Osteoblast (primary cell): ENCODE data around the gene ZBP1. TPM values are rescaled to one million over a fixed set of nuclear protein-coding genes. Genes with fewer than 3 reads are reported as not detected.

Experiments used
- DNase-seq: peaks from one replicate; pipeline ENCODE4 v3.0.0; 2011; ENCODE audit warnings: low spot score, mixed read lengths; ENCODE audit not compliant: insufficient read length; ENCODE audit errors: missing footprints
- H2AFZ ChIP-seq: 2 replicates; pipeline ENCODE4 v1.6.0; 2011; ENCODE audit warnings: mild to moderate bottlenecking, low read length
- H3K27ac ChIP-seq: 2 replicates; pipeline ENCODE4 v1.5.1; 2011; ENCODE audit warnings: mild to moderate bottlenecking, low read depth, low read length, moderate library complexity
- H3K27me3 ChIP-seq: 2 replicates; pipeline ENCODE4 v1.6.0; 2012; ENCODE audit warnings: mild to moderate bottlenecking, control low read depth, inconsistent platforms, low read length, moderate library complexity; ENCODE audit not compliant: insufficient read depth
- H3K36me3 ChIP-seq: 2 replicates; pipeline ENCODE4 v1.5.1; 2011; ENCODE audit warnings: mild to moderate bottlenecking, low read length, control low read depth, moderate library complexity; ENCODE audit not compliant: insufficient read depth
- H3K4me1 ChIP-seq: 2 replicates; pipeline ENCODE4 v1.5.1; 2011; ENCODE audit warnings: mild to moderate bottlenecking, low read length, control low read depth, moderate library complexity; ENCODE audit not compliant: insufficient read depth
- H3K4me2 ChIP-seq: 2 replicates; pipeline ENCODE4 v1.6.0; 2011; ENCODE audit warnings: mild to moderate bottlenecking, low read length; ENCODE audit not compliant: insufficient read depth
- H3K4me3 ChIP-seq: fragments of 200-600 bp; sonication (generic); 3 replicates; pipeline ENCODE4 v1.5.1; 2012; ENCODE audit warnings: mild to moderate bottlenecking, low read length, inconsistent platforms; ENCODE audit not compliant: insufficient read depth
- H3K79me2 ChIP-seq: 2 replicates; pipeline ENCODE4 v1.6.0; 2012; ENCODE audit warnings: mild to moderate bottlenecking, low read length, control low read depth, inconsistent platforms; ENCODE audit not compliant: insufficient read depth
- H3K9me3 ChIP-seq: 2 replicates; pipeline ENCODE4 v1.5.1; 2011; ENCODE audit warnings: low read depth, low read length, control low read depth
- H4K20me1 ChIP-seq: 2 replicates; pipeline ENCODE4 v1.6.0; 2012; ENCODE audit warnings: mild to moderate bottlenecking, low read length, control low read depth; ENCODE audit not compliant: insufficient read depth
- CTCF ChIP-seq: IDR thresholded peaks from 2 replicates; pipeline ENCODE4 v1.5.1; 2011; ENCODE audit warnings: mild to moderate bottlenecking, low read depth, low read length, moderate library complexity; ENCODE audit errors: extremely low read depth
- total RNA-seq: library from RNA; depleted of rRNA; stranded (reverse); fragments of >200 nt; gene quantifications from 2 replicates; pipeline ENCODE4 v1.2.3, GENCODE V29; 2012

ZBP1 gene
- total RNA-seq, 1 donor = not detected

GRCh38 chr20:57660181-57660921, 40.1 kb upstream of the ZBP1 start:
- H3K9me3 ChIP-seq = no peaks in the 10 kb centered on the region
- H3K4me1 ChIP-seq = no peaks in the 10 kb centered on the region
- H3K4me3 ChIP-seq = no peak overlapping the region
- no peak overlapping the region for H2AFZ ChIP-seq
- no peak for TF ChIP-seq CTCF
- H3K4me2 ChIP-seq = no peak overlapping the region
- peaks cover 37% of the 10 kb centered on the region for H4K20me1 ChIP-seq
- H3K79me2 ChIP-seq = peaks cover 7% of the 10 kb centered on the region
- peak; percentile 26 for DNase-seq
- H3K27ac ChIP-seq = no peak overlapping the region
- no peaks in the 10 kb centered on the region for H3K27me3 ChIP-seq
- H3K36me3 ChIP-seq = no peaks in the 10 kb centered on the region

GRCh38 chr20:57659517-57660180, 39.4 kb upstream of the ZBP1 start:
- TF ChIP-seq CTCF = no peak
- Histone ChIP-seq H3K27me3 (no peaks in the 10 kb centered on the region), H3K79me2 (peaks cover 7% of the 10 kb centered on the region), H3K4me3 (no peak overlapping the region), H3K27ac (no peak overlapping the region), H2AFZ (no peak overlapping the region), H4K20me1 (peaks cover 32% of the 10 kb centered on the region), H3K4me2 (no peak overlapping the region), H3K9me3 (no peaks in the 10 kb centered on the region), H3K36me3 (no peaks in the 10 kb centered on the region), H3K4me1 (no peaks in the 10 kb centered on the region)
- DNase-seq = peak; percentile 81

- Histone ChIP-seq H4K20me1 (peaks cover 30% of the 10 kb centered on the region), H3K9me3 (no peaks in the 10 kb centered on the region), H3K4me3 (no peak overlapping the region), H3K36me3 (no peaks in the 10 kb centered on the region), H3K27me3 (no peaks in the 10 kb centered on the region), H3K4me1 (no peaks in the 10 kb centered on the region), H3K79me2 (peaks cover 7% of the 10 kb centered on the region), H2AFZ (no peak overlapping the region), H3K27ac (no peak overlapping the region), H3K4me2 (no peak overlapping the region)
- no peak for TF ChIP-seq CTCF
- DNase-seq = peak; percentile 87
These were observed 38.7 kb upstream of the ZBP1 start for GRCh38 chr20:57658833-57659516.

GRCh38 chr20:57658447-57658832, 38.2 kb upstream of the ZBP1 start:
- Histone ChIP-seq H4K20me1 (peaks cover 28% of the 10 kb centered on the region), H3K27ac (no peak overlapping the region)

More at GRCh38 chr20:57658447-57658832, 38.2 kb upstream of the ZBP1 start:
- Histone ChIP-seq H3K27me3 (no peaks in the 10 kb centered on the region), H3K9me3 (no peaks in the 10 kb centered on the region), H3K4me1 (no peaks in the 10 kb centered on the region), H3K79me2 (peaks cover 7% of the 10 kb centered on the region), H3K4me3 (no peak overlapping the region), H3K36me3 (no peaks in the 10 kb centered on the region), H2AFZ (no peak overlapping the region), H3K4me2 (no peak overlapping the region)
- no peak for DNase-seq
- TF ChIP-seq CTCF = no peak
